Activated CD8-positive, alpha-beta memory T cell treated with anti-CD3 and anti-CD28 coated beads, Interleukin-2, amount 50 U/mL, for 4 hours (primary cell): ENCODE data around the gene KRT222.
A peak's percentile ranks its signal among the peaks of the same experiment; 100 is the strongest.

Experiments
- DNase-seq: peaks from one replicate; pipeline ENCODE4 v3.0.0-alpha.2; 2020

The KRT222 gene

GRCh38 chr17:40614431-40615067 is 50.4 kb downstream of the KRT222 start:
- DNase-seq: no peak

- DNase-seq: no peak
These were observed 51.4 kb downstream of the KRT222 start for GRCh38 chr17:40613467-40614154.

GRCh38 chr17:40612599-40613244 is 52.3 kb downstream of the KRT222 start:
- peak; percentile 66 for DNase-seq

- DNase-seq: no peak
These were observed 53.0 kb downstream of the KRT222 start for GRCh38 chr17:40611840-40612474.

GRCh38 chr17:40610359-40610758 is 54.6 kb downstream of the KRT222 start:
- no peak for DNase-seq

GRCh38 chr17:40608061-40608581 is 56.9 kb downstream of the KRT222 start:
- no peak for DNase-seq

- DNase-seq: no peak
These were observed 57.3 kb downstream of the KRT222 start for GRCh38 chr17:40607641-40608040.

- DNase-seq: no peak
These were observed 58.2 kb downstream of the KRT222 start for GRCh38 chr17:40606548-40607353.

GRCh38 chr17:40605306-40605705 is 59.7 kb downstream of the KRT222 start:
- DNase-seq: peak; percentile 69
